Brain microvascular endothelial cell (primary cell): ENCODE data around the gene ADGRL3.

Experiments
- DNase-seq: peaks from one replicate; pipeline ENCODE4 v3.0.0-alpha.2; 2020
- H3K27ac ChIP-seq: fragments of 250-450 bp; sonication (Bioruptor Pico); 2 replicates; pipeline ENCODE4 v1.5.1; 2020; ENCODE audit warnings: mild to moderate bottlenecking, moderate library complexity
- H3K27me3 ChIP-seq: fragments of 250-450 bp; sonication (Bioruptor Pico); replicated peaks from 2 replicates; pipeline ENCODE4 v1.5.1; 2020; ENCODE audit warnings: mild to moderate bottlenecking
- H3K36me3 ChIP-seq: fragments of 250-450 bp; sonication (Bioruptor Pico); replicated peaks from 2 replicates; pipeline ENCODE4 v1.5.1; 2020; ENCODE audit warnings: mild to moderate bottlenecking
- H3K4me3 ChIP-seq: 2 replicates; pipeline ENCODE4 v1.5.1; 2011; ENCODE audit warnings: low read depth, mild to moderate bottlenecking, control low read depth, low read length, moderate library complexity
- in situ Hi-C: cut with HindIII; loops from 2 replicates; pipeline ENCODE4 v1.10.0; 2017; ENCODE audit warnings: low sequenced_read_pairs, low pct_ligation_motif_present
- TF ChIP-seq, protein P1 (sequence below): IDR thresholded peaks from 2 replicates; pipeline ENCODE4 v1.5.1; 2011; ENCODE audit warnings: low read depth, mild to moderate bottlenecking, moderate library complexity, low read length, control low read depth, inconsistent platforms; ENCODE audit errors: missing control alignments

The ADGRL3 gene

DNA sequence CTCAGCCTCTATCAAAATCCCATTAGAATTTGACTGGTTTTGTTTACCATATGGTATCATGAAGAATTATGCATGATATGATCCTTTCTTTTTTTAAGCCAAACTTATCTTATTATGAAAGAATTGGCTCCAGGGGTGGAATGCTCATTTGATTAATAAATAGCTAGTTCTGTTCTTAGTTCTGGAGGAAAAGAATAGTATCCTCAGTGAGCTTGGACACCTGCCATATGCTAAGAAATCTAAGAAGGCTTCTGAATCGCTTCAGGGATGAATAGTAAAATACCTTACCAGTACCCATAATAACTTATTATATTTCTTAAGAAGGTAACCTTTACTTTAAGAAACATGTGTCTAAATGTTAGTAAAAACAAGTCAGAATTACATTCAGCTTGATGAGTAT is 803.6 kb downstream of the ADGRL3 start:
- H3K36me3 ChIP-seq = no peaks in the 10 kb centered on the region
- no peak for DNase-seq
- H3K27me3 ChIP-seq = no peaks in the 10 kb centered on the region
- in situ Hi-C loops = no loop called here
- H3K27ac ChIP-seq = no peak overlapping the region
- TF ChIP-seq, protein P1, sequence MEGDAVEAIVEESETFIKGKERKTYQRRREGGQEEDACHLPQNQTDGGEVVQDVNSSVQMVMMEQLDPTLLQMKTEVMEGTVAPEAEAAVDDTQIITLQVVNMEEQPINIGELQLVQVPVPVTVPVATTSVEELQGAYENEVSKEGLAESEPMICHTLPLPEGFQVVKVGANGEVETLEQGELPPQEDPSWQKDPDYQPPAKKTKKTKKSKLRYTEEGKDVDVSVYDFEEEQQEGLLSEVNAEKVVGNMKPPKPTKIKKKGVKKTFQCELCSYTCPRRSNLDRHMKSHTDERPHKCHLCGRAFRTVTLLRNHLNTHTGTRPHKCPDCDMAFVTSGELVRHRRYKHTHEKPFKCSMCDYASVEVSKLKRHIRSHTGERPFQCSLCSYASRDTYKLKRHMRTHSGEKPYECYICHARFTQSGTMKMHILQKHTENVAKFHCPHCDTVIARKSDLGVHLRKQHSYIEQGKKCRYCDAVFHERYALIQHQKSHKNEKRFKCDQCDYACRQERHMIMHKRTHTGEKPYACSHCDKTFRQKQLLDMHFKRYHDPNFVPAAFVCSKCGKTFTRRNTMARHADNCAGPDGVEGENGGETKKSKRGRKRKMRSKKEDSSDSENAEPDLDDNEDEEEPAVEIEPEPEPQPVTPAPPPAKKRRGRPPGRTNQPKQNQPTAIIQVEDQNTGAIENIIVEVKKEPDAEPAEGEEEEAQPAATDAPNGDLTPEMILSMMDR = no peak
- no peak overlapping the region for H3K4me3 ChIP-seq

DNA sequence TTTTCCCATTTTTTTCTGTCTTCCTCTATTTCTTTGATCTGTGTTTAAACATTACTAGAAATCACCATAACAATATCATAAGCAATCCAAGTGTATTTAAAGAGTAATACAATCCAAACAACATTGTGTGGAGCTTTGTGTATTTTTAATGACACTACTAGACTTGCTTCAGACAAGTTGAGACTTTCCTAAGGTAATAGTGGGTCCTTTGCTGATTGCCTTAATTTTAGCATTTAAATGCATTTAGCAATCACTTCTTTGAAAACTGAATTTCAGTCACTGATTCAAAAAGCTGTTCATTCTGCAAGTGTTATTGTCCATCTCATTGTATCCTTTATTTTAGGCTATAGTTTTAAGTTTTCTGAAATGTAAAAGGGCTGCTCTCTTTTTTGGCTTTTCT is 804.8 kb downstream of the ADGRL3 start:
- H3K4me3 ChIP-seq = no peak overlapping the region
- no peak for DNase-seq
- in situ Hi-C loops = no loop called here
- no peak overlapping the region for H3K27ac ChIP-seq
- no peaks in the 10 kb centered on the region for H3K27me3 ChIP-seq
- no peaks in the 10 kb centered on the region for H3K36me3 ChIP-seq
- TF ChIP-seq, protein P1 = no peak

GRCh38 chr4:62006108-62006507 is 806.0 kb downstream of the ADGRL3 start:
- no peaks in the 10 kb centered on the region for H3K27me3 ChIP-seq
- H3K36me3 ChIP-seq = no peaks in the 10 kb centered on the region
- H3K27ac ChIP-seq = no peak overlapping the region
- no peak for DNase-seq
- H3K4me3 ChIP-seq = no peak overlapping the region
- TF ChIP-seq, protein P1 = no peak
- in situ Hi-C loops = no loop called here

GRCh38 chr4:62015043-62015739 is 815.1 kb downstream of the ADGRL3 start:
- TF ChIP-seq, protein P1 = no peak
- in situ Hi-C loops = no loop called here

DNA sequence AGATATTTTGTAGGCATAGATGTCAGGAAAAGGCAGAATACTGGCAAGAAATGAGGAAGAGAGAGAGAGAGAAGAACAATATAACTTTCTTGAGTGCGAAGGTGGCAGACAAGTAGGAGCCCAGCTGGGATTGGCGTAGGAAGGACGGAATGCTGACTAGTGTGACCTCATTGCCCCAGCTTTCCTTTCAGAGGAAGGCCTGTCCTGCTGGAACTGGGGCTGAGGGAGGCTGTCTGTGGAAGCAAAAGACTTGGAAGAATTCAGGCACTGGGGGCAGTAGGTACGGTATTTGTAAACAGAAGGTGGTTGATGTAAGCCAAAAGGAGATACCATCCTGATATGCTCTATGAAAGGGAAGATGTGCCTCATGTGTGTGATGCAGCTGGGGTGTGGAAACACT is 818.4 kb downstream of the ADGRL3 start:
- DNase-seq = no peak
- H3K4me3 ChIP-seq = no peak overlapping the region
- no peak overlapping the region for H3K27ac ChIP-seq
- TF ChIP-seq, protein P1 = no peak
- in situ Hi-C loops = no loop called here
- no peaks in the 10 kb centered on the region for H3K27me3 ChIP-seq
- no peaks in the 10 kb centered on the region for H3K36me3 ChIP-seq

More at GRCh38 chr4:62015043-62015739, 815.1 kb downstream of the ADGRL3 start:
- DNase-seq = no peak
- H3K27ac ChIP-seq = no peak overlapping the region
- no peaks in the 10 kb centered on the region for H3K36me3 ChIP-seq
- no peak overlapping the region for H3K4me3 ChIP-seq
- no peaks in the 10 kb centered on the region for H3K27me3 ChIP-seq

DNA sequence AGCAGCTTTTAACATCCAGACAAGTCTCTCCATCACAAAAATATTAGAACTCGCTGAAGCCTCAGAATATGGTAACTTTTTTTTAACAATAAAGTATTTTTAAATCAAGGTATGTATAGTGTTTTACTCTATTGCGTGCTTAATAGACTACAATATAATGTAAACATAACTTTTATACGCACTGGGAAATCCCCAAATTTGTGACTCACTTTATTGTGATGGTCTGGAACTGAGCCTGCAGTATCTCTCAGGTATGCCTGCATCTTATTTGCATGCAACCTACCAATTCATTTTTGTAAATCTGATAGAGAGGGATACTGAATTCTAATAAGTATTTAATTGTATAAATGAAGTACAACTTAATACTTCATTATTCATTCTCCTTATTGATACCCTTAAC is 823.5 kb downstream of the ADGRL3 start:
- Histone ChIP-seq H3K27ac (no peak overlapping the region), H3K36me3 (no peaks in the 10 kb centered on the region), H3K4me3 (no peak overlapping the region), H3K27me3 (no peaks in the 10 kb centered on the region)
- in situ Hi-C loops = no loop called here
- TF ChIP-seq, protein P1 = no peak
- DNase-seq = no peak
